OCI-LY3 (cell line): ENCODE measurements around the gene EIPR1.
A peak's percentile ranks its signal among the peaks of the same experiment; 100 is the strongest.

ENCODE experiments used
- H2AFZ ChIP-seq: fragments of 200-600, 300-600 bp; shearing (Covaris generic); 2 replicates; pipeline ENCODE4 v1.6.0; 2014; ENCODE audit warnings: antibody characterized with exemption, low read depth, low read length
- H3K27ac ChIP-seq: fragments of 200-600, 300-600 bp; sonication (generic); 2 replicates; pipeline ENCODE4 v1.5.1; 2014; ENCODE audit warnings: mild to moderate bottlenecking, low read length, moderate library complexity, mixed read lengths
- H3K27me3 ChIP-seq: fragments of 200-600, 300-600 bp; sonication (generic); 2 replicates; pipeline ENCODE4 v1.6.1; 2014; ENCODE audit warnings: low read depth, low read length, mixed read lengths
- H3K36me3 ChIP-seq: fragments of 200-600, 300-600 bp; sonication (generic); replicated peaks from 2 replicates; pipeline ENCODE3; 2014; ENCODE audit warnings: low read depth, low read length, mixed read lengths
- H3K4me1 ChIP-seq: fragments of 300-600, 200-600 bp; sonication (generic); 2 replicates; pipeline ENCODE4 v1.6.1; 2014; ENCODE audit warnings: low read length, mixed read lengths
- H3K4me2 ChIP-seq: fragments of 200-600, 300-600 bp; sonication (generic); 2 replicates; pipeline ENCODE4 v1.6.1; 2014; ENCODE audit warnings: low read length, mixed read lengths
- H3K4me3 ChIP-seq: fragments of 300-600, 200-600 bp; sonication (generic); 2 replicates; pipeline ENCODE4 v1.5.1; 2014; ENCODE audit warnings: antibody characterized with exemption, mild to moderate bottlenecking, low read length, moderate library complexity
- H3K79me2 ChIP-seq: fragments of 300-600, 200-600 bp; shearing (Covaris generic); 2 replicates; pipeline ENCODE4 v1.6.1; 2014; ENCODE audit warnings: mild to moderate bottlenecking, low read length, mixed read lengths
- H3K9ac ChIP-seq: fragments of 300-600, 200-600 bp; shearing (Covaris generic); 2 replicates; pipeline ENCODE4 v1.6.0; 2014; ENCODE audit warnings: mild to moderate bottlenecking, low read length, moderate library complexity
- H3K9me3 ChIP-seq: fragments of 200-600, 300-600 bp; shearing (Covaris generic); 2 replicates; pipeline ENCODE4 v1.6.1; 2014; ENCODE audit warnings: low read length, mixed read lengths; ENCODE audit not compliant: insufficient read depth
- H4K20me1 ChIP-seq: fragments of 200-600, 300-600 bp; sonication (generic); 2 replicates; pipeline ENCODE4 v1.6.1; 2016; ENCODE audit warnings: low read length, mixed read lengths; ENCODE audit not compliant: insufficient read depth
- EZH2phosphoT487 ChIP-seq: fragments of 200-600 bp; shearing (Covaris generic); IDR thresholded peaks from 2 replicates; pipeline ENCODE4 v1.6.1; 2018; ENCODE audit warnings: antibody characterized with exemption, mixed run types, low read depth
- TF ChIP-seq, protein P1 (sequence below): fragments of 200-600, 300-600 bp; sonication (generic); IDR thresholded peaks from 2 replicates; pipeline ENCODE4 v1.5.1; 2014; ENCODE audit warnings: antibody characterized with exemption, low read length, low read depth

The EIPR1 gene

DNA sequence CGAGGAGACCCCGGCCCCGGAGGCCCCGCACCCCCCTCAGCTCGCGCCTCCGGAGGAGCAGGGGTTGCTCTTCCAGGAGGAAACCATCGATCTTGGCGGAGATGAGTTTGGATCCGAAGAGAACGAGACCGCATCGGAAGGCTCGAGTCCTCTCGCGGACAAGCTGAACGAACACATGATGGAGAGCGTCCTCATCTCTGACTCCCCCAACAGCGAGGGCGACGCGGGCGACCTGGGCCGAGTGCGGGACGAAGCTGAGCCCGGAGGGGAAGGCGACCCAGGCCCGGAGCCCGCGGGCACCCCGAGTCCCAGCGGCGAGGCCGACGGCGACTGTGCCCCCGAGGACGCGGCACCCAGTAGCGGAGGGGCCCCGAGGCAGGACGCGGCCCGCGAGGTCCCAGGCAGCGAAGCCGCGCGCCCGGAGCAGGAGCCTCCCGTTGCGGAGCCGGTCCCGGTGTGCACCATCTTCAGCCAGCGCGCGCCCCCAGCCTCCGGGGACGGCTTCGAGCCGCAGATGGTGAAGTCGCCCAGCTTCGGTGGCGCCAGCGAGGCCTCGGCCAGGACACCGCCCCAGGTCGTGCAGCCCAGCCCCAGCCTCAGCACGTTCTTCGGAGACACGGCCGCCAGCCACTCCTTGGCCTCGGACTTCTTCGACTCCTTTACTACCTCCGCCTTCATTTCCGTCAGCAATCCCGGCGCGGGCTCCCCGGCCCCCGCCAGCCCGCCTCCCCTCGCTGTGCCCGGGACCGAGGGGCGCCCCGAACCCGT, 10.2 kb upstream of the EIPR1 start:
- H3K9me3 ChIP-seq: no peaks in the 10 kb centered on the region
- H3K27me3 ChIP-seq: no peaks in the 10 kb centered on the region
- H3K79me2 ChIP-seq: peaks cover 81% of the 10 kb centered on the region
- H3K4me2 ChIP-seq: no peak overlapping the region
- no peak overlapping the region for H3K4me3 ChIP-seq
- TF ChIP-seq, protein P1, sequence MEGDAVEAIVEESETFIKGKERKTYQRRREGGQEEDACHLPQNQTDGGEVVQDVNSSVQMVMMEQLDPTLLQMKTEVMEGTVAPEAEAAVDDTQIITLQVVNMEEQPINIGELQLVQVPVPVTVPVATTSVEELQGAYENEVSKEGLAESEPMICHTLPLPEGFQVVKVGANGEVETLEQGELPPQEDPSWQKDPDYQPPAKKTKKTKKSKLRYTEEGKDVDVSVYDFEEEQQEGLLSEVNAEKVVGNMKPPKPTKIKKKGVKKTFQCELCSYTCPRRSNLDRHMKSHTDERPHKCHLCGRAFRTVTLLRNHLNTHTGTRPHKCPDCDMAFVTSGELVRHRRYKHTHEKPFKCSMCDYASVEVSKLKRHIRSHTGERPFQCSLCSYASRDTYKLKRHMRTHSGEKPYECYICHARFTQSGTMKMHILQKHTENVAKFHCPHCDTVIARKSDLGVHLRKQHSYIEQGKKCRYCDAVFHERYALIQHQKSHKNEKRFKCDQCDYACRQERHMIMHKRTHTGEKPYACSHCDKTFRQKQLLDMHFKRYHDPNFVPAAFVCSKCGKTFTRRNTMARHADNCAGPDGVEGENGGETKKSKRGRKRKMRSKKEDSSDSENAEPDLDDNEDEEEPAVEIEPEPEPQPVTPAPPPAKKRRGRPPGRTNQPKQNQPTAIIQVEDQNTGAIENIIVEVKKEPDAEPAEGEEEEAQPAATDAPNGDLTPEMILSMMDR: no peak
- no peak for TF ChIP-seq EZH2phosphoT487
- H4K20me1 ChIP-seq: peaks cover 11% of the 10 kb centered on the region; the same call in 1 of the 2 replicates
- no peak overlapping the region for H3K9ac ChIP-seq
- no peak overlapping the region for H2AFZ ChIP-seq
- H3K27ac ChIP-seq: no peak overlapping the region
- H3K4me1 ChIP-seq: no peaks in the 10 kb centered on the region
- peaks cover 69% of the 10 kb centered on the region for H3K36me3 ChIP-seq

DNA sequence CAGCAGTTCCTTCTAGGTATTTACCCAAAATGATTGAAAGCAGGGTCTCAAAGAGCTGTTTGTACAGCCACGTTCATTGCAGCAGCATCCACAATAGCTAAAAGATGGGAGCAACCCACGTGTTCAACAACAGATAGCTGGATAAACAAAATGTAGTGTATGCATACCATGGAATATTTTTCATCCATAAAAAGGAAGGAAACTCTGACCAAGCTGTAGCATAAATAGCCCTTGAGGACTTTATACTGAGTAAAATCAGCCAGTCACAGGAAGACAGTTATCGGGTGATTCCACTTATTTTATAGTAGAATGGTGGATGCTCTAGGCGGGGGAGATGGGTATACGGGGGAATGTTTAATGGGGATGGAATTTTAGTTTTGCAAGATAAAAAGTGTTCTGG, 9.4 kb upstream of the EIPR1 start:
- TF ChIP-seq, protein P1: no peak
- no peak for TF ChIP-seq EZH2phosphoT487
- H3K4me2 ChIP-seq: no peak overlapping the region
- peaks cover 81% of the 10 kb centered on the region for H3K79me2 ChIP-seq

GRCh38 chr2:3386448-3386958, 8.9 kb upstream of the EIPR1 start:
- H3K9ac ChIP-seq: no peak overlapping the region
- TF ChIP-seq, protein P1: no peak
- H3K4me1 ChIP-seq: no peaks in the 10 kb centered on the region
- no peak overlapping the region for H2AFZ ChIP-seq
- H3K4me3 ChIP-seq: no peak overlapping the region
- peaks cover 81% of the 10 kb centered on the region for H3K79me2 ChIP-seq
- H3K9me3 ChIP-seq: no peaks in the 10 kb centered on the region
- H3K27me3 ChIP-seq: no peaks in the 10 kb centered on the region
- H3K36me3 ChIP-seq: peaks cover 65% of the 10 kb centered on the region
- H3K4me2 ChIP-seq: no peak overlapping the region
- H4K20me1 ChIP-seq: peaks cover 11% of the 10 kb centered on the region; the same call in 1 of the 2 replicates
- no peak overlapping the region for H3K27ac ChIP-seq

More for the DNA sequence above, 9.4 kb upstream of the EIPR1 start:
- no peaks in the 10 kb centered on the region for H3K9me3 ChIP-seq
- peaks cover 11% of the 10 kb centered on the region; the same call in 1 of the 2 replicates for H4K20me1 ChIP-seq
- no peaks in the 10 kb centered on the region for H3K27me3 ChIP-seq
- no peaks in the 10 kb centered on the region for H3K4me1 ChIP-seq
- no peak overlapping the region for H3K4me3 ChIP-seq
- no peak overlapping the region for H3K27ac ChIP-seq
- no peak overlapping the region for H3K9ac ChIP-seq
- no peak overlapping the region for H2AFZ ChIP-seq
- peaks cover 66% of the 10 kb centered on the region for H3K36me3 ChIP-seq

GRCh38 chr2:3379647-3380534, 2.3 kb upstream of the EIPR1 start, which contains the start of gene TRAPPC12:
TRAPPC12 (plus strand) TSS chr2:3379694; CDS start chr2:3387624, 7,930 bp downstream.
- Histone ChIP-seq H3K4me3 (peak within 1 kb of the TSS; percentile 84), H3K27me3 (no peaks in the 10 kb centered on the region), H4K20me1 (peaks cover 3% of the 10 kb centered on the region; the same call in 1 of the 2 replicates), H3K4me1 (peaks cover 24% of the 10 kb centered on the region), H3K79me2 (peaks cover 81% of the 10 kb centered on the region), H3K36me3 (peaks cover 27% of the 10 kb centered on the region), H3K27ac (peak within 1 kb of the TSS; percentile 77), H2AFZ (peak within 1 kb of the TSS; percentile 32; the same call in 1 of the 2 replicates), H3K4me2 (peak within 1 kb of the TSS; percentile 100), H3K9ac (peak within 1 kb of the TSS; percentile 81), H3K9me3 (no peaks in the 10 kb centered on the region)
- no peak for TF ChIP-seq EZH2phosphoT487
- TF ChIP-seq, protein P1: peak; percentile 49
